ENCODE measurements around the gene CD79B.
A peak's percentile ranks its signal among the peaks of the same experiment; 100 is the strongest.
"Not testable (repeated sequence)": the region's sequence is repeated elsewhere in the genome, so short reads cannot be mapped to it uniquely, and the experiment has no call there.

CD79B gene

DNA sequence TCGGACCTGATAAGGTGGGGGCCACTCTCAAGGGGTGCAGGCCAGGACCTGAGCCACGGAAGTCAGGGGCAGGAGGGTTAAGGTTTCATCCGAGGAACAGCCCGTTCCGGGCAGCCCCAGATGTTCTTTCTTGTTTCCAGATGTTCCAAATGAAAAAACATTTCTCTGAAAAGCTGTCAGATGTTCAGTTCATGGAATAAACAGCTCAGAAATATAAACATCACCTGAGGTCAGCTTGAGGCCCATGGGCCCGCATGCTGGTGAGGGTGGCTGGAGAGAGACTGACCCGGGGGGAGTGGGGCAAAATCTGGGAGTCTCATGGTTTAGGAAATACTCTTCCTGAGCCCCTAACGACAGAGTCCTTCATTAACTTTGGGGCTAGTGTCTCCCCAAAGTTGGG lies 1.5 kb upstream of the CD79B start:
- no peak for DNase-seq (ENCODE audit: low read depth in 2 of 2)

- DNase-seq (ENCODE audit: low read depth in 2 of 2): no peak
Observed at GRCh38 chr17:63932721-63933120, 590 bp upstream of the CD79B start.

DNA sequence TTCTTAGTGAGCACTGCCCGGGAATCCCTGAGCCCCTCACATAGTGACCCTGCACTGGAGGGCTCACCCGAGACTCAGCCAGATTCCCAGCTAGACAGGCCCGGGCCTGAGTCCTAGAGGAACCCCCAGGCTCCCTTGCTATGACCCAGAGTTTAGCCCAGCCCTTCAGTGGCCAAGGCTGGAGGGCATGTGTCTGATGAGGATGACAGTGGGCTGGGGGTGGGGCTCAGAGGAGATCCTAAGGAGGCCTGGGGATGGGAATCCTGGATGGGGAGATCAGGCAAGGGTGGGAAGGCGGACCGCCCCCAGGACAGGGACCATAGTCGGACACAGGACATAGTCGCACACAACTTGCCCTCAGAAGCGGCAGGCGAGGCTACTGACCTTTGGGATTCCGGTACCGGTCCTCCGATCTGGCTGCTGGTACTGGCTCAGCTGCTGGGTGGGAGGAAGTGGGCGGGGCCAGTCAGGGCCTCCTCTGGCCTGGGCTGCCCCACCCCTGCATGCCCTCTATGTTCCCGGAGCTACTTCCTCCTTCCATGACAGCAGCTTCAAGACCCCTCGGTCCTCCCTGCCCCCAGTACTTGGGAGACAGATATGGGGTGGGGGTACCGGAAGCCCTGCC lies 1.1 kb downstream of the CD79B start:
- peak in 1 of 2 donors; percentile 38 for DNase-seq (ENCODE audit: low read depth in 2 of 2)

DNA sequence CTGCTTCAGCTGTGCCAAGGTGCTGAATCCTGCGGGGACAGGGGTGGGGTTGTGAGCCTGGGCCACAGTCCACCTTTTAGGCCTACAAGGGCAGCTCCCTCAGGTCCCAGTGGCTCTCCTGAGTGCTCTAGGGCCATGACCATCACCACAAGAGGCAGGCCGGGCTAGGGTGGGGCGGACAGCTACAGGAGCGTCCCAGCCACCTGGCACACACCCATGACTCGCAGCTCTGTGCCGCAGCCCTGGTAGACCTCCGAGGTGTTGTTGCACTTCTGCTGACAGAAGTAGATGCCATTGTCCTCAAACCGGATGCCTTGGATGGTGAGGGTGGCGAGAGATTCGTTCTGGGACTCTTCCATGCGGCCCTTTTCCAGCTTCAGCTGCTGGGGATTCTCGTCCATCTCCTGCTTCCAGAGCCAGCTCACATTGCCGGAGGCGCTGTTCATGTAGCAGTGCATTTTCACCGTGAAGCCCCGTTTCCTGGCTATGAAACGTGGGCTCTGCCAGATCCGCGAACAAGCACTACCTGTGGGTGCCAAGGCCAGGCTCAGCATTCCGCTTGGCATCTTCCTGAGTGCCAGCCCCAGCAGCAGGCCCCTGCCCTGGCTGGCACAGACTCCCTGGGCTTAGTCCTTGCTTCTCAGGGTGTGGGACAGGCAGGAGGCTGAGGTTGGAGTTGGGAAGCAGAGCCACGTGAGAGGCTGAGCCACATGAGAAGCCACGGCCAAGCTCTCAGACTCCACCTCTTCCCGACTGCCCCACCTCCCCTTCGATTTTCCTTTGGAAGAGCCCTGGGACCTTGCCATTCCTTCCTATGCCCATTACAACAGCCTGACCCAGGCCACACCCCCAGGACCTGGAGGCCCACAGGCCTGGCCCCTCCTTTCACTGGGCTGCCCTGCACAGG lies 2.0 kb downstream of the CD79B start:
- no peak for DNase-seq (ENCODE audit: low read depth in 2 of 2)

GRCh38 chr17:63928966-63929695 lies 3.0 kb downstream of the CD79B start:
- no peak for DNase-seq (ENCODE audit: low read depth in 2 of 2)

DNA sequence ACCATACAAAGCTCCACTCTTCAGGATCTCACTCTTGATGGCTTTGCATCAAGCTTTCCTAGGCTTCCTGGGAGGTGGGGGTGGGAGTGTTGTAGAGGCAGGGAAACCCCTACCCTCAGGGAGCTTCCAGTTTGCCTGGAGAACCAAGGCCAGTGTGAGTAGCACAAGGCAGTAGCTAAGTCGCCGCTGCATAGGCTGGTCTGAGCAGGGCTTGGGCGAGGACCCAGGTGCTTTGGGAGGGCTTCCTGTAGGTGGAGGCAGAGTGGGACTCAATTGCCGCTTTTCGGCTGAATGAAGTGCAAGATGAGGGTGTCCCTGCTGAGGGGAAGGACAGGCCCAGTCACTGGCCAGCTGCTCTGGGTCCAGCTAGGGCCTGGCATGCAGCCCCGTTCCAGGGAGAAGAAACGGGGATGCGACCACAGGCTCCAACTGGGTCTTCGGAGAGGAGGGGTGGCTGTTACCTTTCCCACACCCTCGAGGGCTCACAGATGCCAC lies 3.9 kb downstream of the CD79B start:
- no peak for DNase-seq (ENCODE audit: low read depth in 2 of 2)

GRCh38 chr17:63927464-63928171 lies 4.5 kb downstream of the CD79B start:
- no peak for DNase-seq (ENCODE audit: low read depth in 2 of 2)

DNA sequence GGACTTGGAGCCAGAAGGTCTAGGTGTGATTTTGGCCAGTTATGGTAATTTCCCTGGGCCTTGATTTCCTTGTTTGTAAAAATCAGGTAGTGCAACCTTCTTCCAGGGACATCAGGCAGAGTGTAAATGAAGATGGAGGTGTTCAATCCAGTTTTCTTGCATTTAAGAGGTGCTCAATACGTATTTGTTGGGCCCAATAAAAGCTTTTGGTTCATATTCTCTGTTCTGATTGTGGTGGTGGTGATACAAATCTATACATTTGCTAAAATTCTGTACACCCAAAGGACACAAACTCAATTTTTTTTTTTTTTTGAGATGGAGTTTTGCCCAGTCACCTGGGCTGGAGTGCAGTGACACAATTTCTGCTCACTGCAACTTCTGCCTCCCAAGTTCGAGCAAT lies 6.0 kb downstream of the CD79B start:
- DNase-seq (ENCODE audit: low read depth in 2 of 2): no peak

DNA sequence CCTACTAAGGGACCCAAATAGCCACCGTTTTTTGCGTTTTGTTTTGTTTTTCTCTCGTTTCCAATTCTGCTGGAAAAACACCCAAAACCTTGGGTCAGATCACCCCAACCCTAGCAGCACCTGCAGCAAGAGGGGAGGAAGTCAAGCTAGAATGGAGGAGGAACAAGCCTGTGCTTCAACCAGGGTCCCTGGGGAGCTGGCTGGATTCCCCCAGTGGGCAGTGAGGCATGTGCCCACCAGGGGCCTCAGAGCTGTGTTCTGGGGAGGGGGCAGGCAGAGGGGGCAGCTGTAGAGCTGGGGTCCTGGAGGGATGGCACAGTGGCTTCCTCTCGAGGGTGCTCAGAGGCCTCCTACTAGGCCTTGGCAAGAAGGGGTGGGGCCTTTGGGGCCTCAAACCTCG lies 6.5 kb downstream of the CD79B start:
- DNase-seq (ENCODE audit: low read depth in 2 of 2): no peak

DNA sequence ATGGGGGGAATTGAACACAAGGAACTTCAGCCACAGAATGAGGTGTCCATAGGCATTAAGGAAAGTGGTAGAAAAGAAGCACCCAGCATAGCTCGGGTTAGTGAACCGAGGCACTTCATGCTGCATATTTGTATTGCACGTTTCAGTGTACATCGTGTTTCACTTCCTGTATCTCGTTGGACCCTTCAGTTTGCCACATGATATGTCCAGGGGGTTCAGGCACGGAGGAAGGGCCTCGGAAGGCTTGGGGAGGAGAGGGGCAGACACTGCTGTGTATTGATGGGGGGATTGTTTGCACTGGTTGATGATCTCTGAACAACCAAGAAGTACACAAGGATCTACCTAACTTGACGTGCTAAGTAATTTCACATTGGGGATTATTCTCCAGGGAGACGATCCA lies 9.7 kb downstream of the CD79B start:
- not testable (repeated sequence) for DNase-seq (ENCODE audit: low read depth in 2 of 2)

- DNase-seq (ENCODE audit: low read depth in 2 of 2): not testable (repeated sequence)
Observed at GRCh38 chr17:63920779-63921178, 11.4 kb downstream of the CD79B start.

GRCh38 chr17:63920050-63920449 lies 12.1 kb downstream of the CD79B start:
- not testable (repeated sequence) for DNase-seq (ENCODE audit: low read depth in 2 of 2)

DNA sequence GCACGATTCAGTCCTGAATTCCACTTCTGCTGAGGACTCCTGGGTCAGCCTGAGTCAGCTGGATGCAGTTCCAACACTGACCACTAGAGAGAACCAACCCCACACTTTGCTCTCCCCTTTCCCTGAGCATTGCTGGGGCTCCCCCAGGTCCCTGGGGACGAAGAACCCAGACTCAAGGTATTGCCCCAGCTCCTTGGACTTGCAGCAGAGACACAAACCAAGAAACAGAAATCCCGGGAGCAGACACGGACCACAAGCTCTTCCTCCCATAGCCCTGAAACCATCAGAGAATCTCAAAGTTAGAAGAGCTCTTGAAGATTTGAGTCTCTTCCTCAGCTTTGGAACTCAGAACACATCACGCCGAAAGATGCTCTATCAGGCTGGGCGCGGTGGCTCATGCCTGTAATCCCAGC lies 12.8 kb downstream of the CD79B start:
- DNase-seq (ENCODE audit: low read depth in 2 of 2): peak; percentile 38 to 45

- DNase-seq (ENCODE audit: low read depth in 2 of 2): not testable (repeated sequence)
Observed at GRCh38 chr17:63918789-63919305, 13.3 kb downstream of the CD79B start, which contains the start of gene GH1. TSS of gene GH1 (minus strand) at chr17:63918839. CDS start at chr17:63918776, 63 bp downstream.

GRCh38 chr17:63918305-63918704 lies 13.8 kb downstream of the CD79B start:
- no peak for DNase-seq (ENCODE audit: low read depth in 2 of 2)

DNA sequence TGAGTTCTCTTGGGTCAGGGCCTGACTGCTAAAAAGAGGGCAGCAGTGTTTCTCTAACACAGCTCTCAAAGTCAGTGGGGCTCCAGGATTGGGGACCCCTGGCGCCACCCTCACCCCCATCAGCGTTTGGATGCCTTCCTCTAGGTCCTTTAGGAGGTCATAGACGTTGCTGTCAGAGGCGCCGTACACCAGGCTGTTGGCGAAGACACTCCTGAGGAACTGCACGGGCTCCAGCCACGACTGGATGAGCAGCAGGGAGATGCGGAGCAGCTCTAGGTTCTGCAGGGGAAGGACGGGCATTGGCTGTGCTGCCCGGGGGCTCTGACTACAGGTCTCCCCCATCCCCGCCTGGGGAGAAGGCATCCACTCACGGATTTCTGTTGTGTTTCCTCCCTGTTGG lies 14.5 kb downstream of the CD79B start:
- no peak for DNase-seq (ENCODE audit: low read depth in 2 of 2)

DNA sequence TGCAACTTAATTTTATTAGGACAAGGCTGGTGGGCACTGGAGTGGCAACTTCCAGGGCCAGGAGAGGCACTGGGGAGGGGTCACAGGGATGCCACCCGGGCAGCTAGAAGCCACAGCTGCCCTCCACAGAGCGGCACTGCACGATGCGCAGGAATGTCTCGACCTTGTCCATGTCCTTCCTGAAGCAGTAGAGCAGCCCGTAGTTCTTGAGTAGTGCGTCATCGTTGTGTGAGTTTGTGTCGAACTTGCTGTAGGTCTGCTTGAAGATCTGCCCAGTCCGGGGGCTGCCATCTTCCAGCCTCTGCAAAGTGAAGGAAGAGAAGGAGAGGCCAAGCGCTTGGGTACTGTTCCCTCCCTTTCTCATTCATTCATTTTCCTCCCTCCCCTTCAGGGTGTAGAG lies 14.9 kb downstream of the CD79B start:
- not testable (repeated sequence) for DNase-seq (ENCODE audit: low read depth in 2 of 2)

GRCh38 chr17:63916566-63917185 lies 15.5 kb downstream of the CD79B start:
- no peak for DNase-seq (ENCODE audit: low read depth in 2 of 2)

- DNase-seq (ENCODE audit: low read depth in 2 of 2): not testable (repeated sequence)
Observed at GRCh38 chr17:63915753-63916152, 16.4 kb downstream of the CD79B start.

DNA sequence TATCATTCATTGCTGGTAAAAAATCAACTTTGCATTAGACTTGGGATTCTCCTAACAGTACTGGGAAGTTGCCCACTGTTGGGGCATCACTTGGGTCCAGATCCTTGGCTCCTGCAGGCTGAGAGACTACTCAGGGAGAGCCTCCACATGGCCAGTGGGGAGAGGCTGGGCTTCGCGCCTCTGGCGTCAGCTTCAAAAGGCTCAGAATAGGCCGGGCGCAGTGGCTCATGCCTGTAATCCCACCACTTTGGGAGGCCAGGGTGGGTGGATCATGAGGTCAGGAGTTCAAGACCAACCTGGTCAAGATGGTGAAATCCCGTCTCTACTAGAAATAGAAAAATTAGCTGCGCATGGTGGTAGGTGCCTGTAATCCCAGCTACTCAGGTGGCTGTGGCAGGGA lies 17.7 kb downstream of the CD79B start:
- DNase-seq (ENCODE audit: low read depth in 2 of 2): no peak

DNA sequence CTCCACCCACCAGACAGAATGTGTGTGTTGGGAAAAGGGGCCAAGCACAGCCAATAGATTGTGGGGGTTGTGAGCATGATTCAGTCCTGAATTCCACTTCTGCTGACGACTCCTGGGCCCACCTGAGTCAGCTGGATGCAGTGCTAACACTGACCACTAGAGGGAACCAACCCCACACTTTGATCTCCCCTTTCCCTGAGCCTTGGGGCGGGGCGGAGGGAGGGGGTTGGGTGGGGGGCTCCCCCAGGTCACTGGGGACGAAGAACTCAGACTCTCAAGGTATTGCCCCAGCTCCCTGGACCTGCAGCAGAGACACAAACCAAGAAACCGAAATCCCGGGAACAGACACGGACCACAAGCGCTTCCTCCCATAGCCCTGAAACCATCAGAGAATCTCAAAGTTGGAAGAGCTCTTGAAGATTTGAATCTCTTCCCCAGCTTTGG lies 20.5 kb downstream of the CD79B start:
- peak; percentile 36 to 51 for DNase-seq (ENCODE audit: low read depth in 2 of 2)

Data from stimulated activated CD8-positive, alpha-beta memory T cell treated with anti-CD3 and anti-CD28 coated beads, Interleukin-2, amount 100 ng/mL, for 1 hour (primary cell).